ENCODE results near the gene ACCS.

The ACCS gene, protein sequence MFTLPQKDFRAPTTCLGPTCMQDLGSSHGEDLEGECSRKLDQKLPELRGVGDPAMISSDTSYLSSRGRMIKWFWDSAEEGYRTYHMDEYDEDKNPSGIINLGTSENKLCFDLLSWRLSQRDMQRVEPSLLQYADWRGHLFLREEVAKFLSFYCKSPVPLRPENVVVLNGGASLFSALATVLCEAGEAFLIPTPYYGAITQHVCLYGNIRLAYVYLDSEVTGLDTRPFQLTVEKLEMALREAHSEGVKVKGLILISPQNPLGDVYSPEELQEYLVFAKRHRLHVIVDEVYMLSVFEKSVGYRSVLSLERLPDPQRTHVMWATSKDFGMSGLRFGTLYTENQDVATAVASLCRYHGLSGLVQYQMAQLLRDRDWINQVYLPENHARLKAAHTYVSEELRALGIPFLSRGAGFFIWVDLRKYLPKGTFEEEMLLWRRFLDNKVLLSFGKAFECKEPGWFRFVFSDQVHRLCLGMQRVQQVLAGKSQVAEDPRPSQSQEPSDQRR

GRCh38 chr11:44065841-44066731 lies at the start of gene ACCS:
Gene ACCS, plus strand, starts transcription at chr11:44066270. Its CDS starts 1,358 bp downstream, at chr11:44067628.
- DNase-seq, result peak; percentile 94

- DNase-seq, result no peak
Measured at GRCh38 chr11:44016546-44017442, 49.3 kb upstream of the ACCS start.

DNA sequence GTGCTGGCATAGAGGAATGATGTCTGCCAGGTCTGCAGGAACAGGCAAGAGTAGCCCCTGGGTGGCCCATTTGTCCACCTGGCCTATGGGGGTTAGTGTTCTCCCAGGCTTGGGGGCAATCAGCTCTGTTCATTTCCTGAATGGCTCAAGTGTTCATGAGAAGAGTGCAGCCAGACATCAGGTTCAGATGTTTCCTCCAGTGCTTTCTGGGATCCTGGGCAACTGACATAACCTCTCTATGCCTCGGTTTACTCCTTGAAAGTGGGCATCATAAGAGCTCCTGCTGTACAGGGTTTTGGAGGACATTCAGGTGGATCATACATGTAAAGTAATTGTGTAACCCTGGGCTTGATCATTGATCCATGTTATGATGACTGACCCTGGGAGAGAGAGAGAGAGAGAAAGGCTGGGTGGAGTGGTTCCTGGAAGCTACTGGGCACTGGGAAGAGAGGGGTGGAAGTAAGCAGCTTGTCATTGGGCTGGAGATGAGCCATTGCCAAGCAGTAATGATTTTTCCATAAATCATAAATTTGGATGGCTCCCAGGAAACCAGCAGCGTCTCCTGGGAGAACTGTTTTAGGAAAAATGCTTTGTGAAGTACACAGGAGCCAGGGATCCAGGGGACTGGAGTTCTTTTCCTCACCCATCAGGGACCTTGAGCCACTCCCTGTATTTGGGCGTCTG lies 48.5 kb upstream of the ACCS start:
- DNase-seq, result peak; percentile 44

DNA sequence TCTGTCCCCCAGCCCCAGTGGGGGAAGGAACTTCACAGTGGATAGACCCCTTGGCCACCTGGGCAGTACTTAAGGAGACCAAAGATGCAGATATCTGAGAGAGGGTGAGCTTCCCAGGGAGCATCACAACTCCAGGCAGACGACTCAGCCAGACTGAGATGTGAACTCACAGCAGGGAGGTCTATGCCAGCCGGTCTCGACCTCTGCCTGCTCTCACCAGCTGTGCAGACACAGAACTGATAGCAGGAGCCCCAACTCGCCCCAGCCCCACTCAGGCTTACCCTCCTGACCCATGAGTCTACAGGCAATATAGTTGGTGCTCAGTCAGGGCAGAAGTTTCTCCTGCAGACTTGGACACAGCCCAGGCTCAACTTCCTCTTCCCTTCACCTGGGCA lies 47.9 kb upstream of the ACCS start:
- no peak for DNase-seq

DNA sequence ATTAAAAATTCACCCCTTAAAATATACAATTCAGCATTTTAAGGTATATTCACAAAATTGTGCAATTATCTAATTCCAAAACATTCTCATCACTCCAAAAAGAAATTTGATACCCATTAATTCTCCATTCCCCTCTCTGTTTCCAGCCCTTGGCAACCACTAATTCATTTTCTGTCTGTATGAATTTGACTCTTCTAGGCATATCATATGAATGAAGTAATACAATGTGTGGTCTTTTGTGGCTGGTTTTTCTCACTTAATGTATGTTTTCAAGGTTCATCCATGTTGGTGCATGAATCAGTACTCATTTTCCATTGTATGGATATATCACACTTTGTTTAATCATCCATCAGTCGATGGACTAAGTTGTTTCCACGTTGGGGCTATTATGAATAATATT lies 47.2 kb upstream of the ACCS start:
- no peak for DNase-seq

DNA sequence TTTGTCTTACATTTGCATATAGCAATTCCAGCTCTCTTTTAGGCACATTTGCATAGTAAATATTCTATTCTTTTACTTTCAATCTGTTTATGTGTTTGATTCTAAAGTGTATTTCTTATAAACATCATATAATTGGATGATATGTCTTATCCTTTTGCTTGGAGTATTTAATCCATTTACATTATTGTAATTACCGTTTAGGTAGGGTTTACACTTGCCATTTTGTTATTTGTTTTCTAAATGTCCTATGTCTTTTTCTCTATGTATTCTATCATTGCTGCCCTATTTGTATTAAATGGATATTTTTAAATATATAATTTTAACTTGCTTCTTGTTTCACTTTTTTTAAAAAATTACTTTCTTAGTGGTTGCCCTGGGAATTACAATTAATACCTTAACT lies 41.1 kb upstream of the ACCS start:
- DNase-seq, result no peak

- no peak for DNase-seq
Measured at GRCh38 chr11:44025727-44026126, 40.3 kb upstream of the ACCS start.

DNA sequence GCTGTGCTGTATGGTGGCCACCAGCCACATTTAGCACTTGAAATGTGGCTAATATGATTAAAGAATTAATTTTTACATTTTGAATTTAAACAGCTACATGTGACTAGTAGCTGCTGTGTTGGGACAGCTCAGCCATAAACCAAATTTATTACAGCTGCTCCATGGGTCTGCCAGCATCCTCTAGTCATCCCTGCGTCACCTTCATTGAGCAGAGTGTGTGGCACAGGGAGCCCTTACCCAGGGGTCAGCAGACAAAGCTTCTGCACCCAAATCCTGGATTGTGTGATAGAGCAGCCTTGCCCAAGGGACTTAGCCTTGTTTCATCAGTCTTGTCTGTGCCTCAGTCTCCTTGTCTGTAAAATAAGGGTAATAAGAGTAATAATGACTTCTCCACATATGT lies 37.7 kb upstream of the ACCS start:
- no peak for DNase-seq

GRCh38 chr11:44028816-44029506 lies 37.1 kb upstream of the ACCS start:
- DNase-seq, result no peak

DNA sequence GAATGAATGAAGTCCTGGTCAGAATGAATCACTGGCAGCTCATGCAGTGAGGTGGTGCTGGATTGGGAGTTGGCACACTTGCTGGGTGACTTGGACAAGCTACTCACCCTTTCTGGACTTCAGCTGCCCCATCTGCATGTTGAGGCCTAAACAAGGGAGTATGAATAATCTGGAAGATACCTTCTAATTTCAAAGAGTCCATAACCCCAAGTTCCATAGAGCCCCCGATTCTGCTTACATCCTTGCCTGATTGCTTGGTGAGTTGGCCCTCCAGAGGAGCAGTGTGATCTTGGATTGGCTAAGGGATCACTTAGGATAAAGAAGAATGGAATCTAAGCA lies 36.6 kb upstream of the ACCS start:
- DNase-seq, result no peak

- no peak for DNase-seq
Measured at GRCh38 chr11:44029977-44030911, 35.8 kb upstream of the ACCS start.

DNA sequence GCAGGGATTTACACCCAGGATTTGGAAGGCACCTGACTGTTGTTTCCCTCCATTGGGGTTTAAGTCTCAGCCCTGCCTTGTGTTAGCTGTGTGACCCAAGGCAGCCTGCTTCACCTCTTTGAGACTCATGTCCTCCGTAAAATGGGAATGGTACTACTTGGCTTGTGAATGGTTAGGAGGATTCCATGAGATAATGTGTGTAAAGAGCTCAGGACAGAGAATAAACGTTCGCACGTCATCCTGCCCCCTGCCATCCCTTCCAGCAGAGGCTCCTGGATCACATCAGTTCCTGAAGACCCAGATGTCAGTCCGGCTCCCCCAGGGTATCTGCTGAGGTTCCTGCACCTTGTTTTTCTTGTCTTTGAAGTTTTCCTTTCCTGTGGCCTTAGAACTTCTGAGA lies 35.1 kb upstream of the ACCS start:
- no peak for DNase-seq

DNA sequence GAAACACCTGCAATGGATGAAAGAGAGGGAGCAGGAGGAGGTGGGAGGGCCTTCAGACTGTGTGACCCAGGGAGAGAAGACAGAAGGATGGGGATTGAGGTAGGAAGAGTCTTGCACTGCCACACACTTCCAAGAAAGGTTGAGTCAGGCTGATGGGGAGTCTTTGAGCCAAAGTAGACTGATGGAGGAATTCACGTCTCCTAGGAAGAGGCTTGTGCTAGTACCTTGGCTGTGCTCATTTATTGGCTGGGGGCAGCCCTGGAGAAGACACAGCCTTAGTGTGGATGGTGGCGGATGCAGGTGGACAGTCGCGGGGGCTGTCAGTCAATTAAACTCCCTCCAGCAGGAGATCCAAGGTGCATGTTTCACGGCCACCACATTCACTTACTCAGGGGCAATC lies 34.5 kb upstream of the ACCS start:
- no peak for DNase-seq

- no peak for DNase-seq
Measured at GRCh38 chr11:44032299-44033085, 33.6 kb upstream of the ACCS start.

DNA sequence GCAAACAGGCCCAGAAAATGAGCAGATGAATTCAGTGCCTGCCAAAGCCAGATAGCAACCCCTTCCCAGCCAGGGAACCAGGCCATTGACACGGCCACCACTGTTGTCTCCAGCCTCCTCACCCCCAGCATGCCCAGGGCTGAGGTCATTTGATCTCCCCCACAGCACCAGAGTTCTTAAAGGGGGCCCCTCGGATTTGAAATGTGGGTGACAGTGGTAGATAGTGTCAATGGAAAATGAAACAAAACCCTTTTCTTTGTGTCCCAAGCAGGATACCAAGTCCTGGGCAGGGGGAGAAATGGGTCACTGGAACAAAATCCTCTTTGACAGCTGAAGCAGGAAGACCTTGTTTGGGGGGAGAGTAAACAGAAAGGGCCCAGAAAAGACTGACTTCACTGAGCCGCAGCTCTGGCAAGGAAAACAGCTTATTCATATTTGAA lies 32.6 kb upstream of the ACCS start:
- no peak for DNase-seq

GRCh38 chr11:44033856-44034255 lies 32.2 kb upstream of the ACCS start:
- no peak for DNase-seq

- no peak for DNase-seq
Measured at GRCh38 chr11:44034639-44035038, 31.4 kb upstream of the ACCS start.

GRCh38 chr11:44036811-44037657 lies 29.0 kb upstream of the ACCS start:
- DNase-seq, result peak; percentile 89

DNA sequence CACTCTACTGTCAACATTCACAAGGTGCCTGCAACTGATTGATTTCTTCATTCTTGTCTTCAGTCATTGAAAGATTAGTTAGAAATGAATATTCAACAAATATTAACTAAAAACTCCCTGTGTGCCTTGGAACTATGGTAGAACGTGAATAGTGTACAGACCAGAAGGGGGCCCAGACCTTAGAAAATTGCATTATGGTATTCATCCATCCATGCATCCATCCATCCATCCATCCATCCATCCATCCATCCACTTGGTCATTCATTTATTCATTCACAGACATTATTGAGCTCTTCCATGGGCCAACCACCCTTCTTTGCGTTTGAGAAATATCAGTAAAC lies 28.4 kb upstream of the ACCS start:
- DNase-seq, result no peak

Measured in NCI-H1092 treated with DMSO at 0.1 percent for 48 hours (cell line).